ENCODE measurements around the gene CDK11A.

The CDK11A gene

DNA sequence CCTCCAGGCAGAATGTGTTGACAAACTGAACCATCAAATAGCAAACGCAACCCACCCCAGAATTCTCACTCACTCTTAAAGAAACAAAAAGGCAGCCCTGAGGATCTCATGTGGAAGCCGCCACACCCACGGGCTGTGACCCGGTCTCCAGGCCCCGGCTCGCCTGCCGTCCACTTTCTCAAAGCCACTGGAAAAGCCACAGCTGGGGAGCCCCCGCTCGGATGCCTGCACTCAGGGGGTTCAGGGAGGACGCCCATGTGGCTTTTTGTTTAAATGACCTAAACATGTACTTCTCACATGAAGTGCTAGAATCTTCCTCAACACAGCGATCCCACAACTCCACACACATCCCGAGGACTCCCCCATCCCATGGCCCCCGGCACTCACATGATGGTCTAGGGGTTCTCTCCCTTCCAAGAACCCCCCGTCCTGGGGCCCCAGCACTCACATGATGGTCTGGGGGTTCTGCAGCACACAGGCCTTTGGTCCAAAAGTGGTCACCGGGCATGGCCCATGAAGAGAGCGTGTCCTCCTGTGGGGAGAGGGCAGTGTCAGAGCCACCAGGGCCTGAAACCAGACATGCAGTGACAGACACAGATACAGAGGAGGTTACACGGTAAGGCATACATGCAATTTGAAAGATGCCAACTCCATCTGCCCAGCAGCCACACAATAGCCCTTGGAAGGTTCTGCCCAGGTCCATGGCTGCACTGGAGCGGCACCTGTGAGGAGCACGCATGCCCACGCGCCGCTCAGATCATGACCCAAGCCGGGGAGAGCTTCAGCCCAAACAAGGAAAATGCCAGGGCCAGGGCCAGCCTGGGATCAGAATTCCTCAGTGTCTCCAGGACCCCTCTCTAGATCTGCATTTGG lies 37.6 kb upstream of the CDK11A start:
- H3K9ac ChIP-seq (ENCODE audit: low read length) = no peak overlapping the region
- H2AK5ac ChIP-seq (ENCODE audit: low read length) = no peak overlapping the region
- peak overlapping the region; percentile 12 for H3K4ac ChIP-seq (ENCODE audit: low read depth, low read length)
- H3K4me3 ChIP-seq (ENCODE audit: low read depth, low read length) = no peak overlapping the region
- no CpG with 5 or more reads among the region's 23 CpGs for WGBS (ENCODE audit: extremely low coverage, insufficient coverage, insufficient read length)
- H2BK12ac ChIP-seq (ENCODE audit: low read length) = no peak overlapping the region
- H2BK120ac ChIP-seq (ENCODE audit: insufficient read depth, low read length, poor library complexity) = no peak overlapping the region
- peaks cover 2% of the 10 kb centered on the region for H3K9me3 ChIP-seq (ENCODE audit: insufficient read depth, low read depth, low read length)
- H3K27ac ChIP-seq (ENCODE audit: low read depth, low read length) = no peak overlapping the region
- no peak overlapping the region for H3K14ac ChIP-seq (ENCODE audit: low read length)
- H3K36me3 ChIP-seq (ENCODE audit: control insufficient read depth in 1 of 2, insufficient read depth in 2 of 2, low read length in 2 of 2) = peaks cover 57 to 68% of the 10 kb centered on the region in 2 experiments
- no peak overlapping the region for H4K12ac ChIP-seq (ENCODE audit: low read depth, low read length)
- H4K91ac ChIP-seq (ENCODE audit: low read depth, low read length) = no peak overlapping the region
- H3K23ac ChIP-seq (ENCODE audit: low read length) = no peak overlapping the region
- H3K79me1 ChIP-seq (ENCODE audit: low read length) = peaks cover 4% of the 10 kb centered on the region
- H3K79me2 ChIP-seq (ENCODE audit: control insufficient read depth, insufficient read depth, low read length, poor library complexity) = peaks cover 3% of the 10 kb centered on the region
- H3K4me2 ChIP-seq (ENCODE audit: low read length) = no peak overlapping the region
- H3K27me3 ChIP-seq (ENCODE audit: insufficient read depth, low read length) = no peaks in the 10 kb centered on the region
- H2AFZ ChIP-seq (ENCODE audit: insufficient read depth, low read length, poor library complexity) = no peak overlapping the region
- peak overlapping the region; percentile 72 for H3K18ac ChIP-seq (ENCODE audit: low read length)
- no peak for DNase-seq
- no peak overlapping the region for H2BK5ac ChIP-seq (ENCODE audit: low read depth, low read length, poor library complexity)
- H4K8ac ChIP-seq (ENCODE audit: low read depth, low read length) = no peak overlapping the region
- H3K4me1 ChIP-seq (ENCODE audit: control insufficient read depth in 1 of 2, insufficient read depth in 2 of 2, low read length in 2 of 2) = peaks cover 7 to 18% of the 10 kb centered on the region in 2 experiments

- Histone ChIP-seq H3K36me3 (ENCODE audit: control insufficient read depth in 1 of 2, insufficient read depth in 2 of 2, low read length in 2 of 2) (peaks cover 67 to 78% of the 10 kb centered on the region in 2 experiments), H3K79me1 (ENCODE audit: low read length) (peaks cover 4% of the 10 kb centered on the region), H3K14ac (ENCODE audit: low read length) (no peak overlapping the region), H3K27me3 (ENCODE audit: insufficient read depth, low read length) (no peaks in the 10 kb centered on the region), H3K18ac (ENCODE audit: low read length) (no peak overlapping the region), H3K9me3 (ENCODE audit: insufficient read depth, low read depth, low read length) (peaks cover 2% of the 10 kb centered on the region), H3K4me3 (ENCODE audit: low read depth, low read length) (no peak overlapping the region), H3K4me1 (ENCODE audit: control insufficient read depth in 1 of 2, insufficient read depth in 2 of 2, low read length in 2 of 2) (peaks cover 7 to 18% of the 10 kb centered on the region in 2 experiments), H3K9ac (ENCODE audit: low read length) (no peak overlapping the region), H4K8ac (ENCODE audit: low read depth, low read length) (no peak overlapping the region), H3K79me2 (ENCODE audit: control insufficient read depth, insufficient read depth, low read length, poor library complexity) (peaks cover 3% of the 10 kb centered on the region), H2AFZ (ENCODE audit: insufficient read depth, low read length, poor library complexity) (no peak overlapping the region), H2BK120ac (ENCODE audit: insufficient read depth, low read length, poor library complexity) (no peak overlapping the region), H3K4me2 (ENCODE audit: low read length) (no peak overlapping the region), H4K91ac (ENCODE audit: low read depth, low read length) (no peak overlapping the region), H2AK5ac (ENCODE audit: low read length) (no peak overlapping the region), H2BK12ac (ENCODE audit: low read length) (no peak overlapping the region), H3K4ac (ENCODE audit: low read depth, low read length) (no peak overlapping the region), H3K27ac (ENCODE audit: low read depth, low read length) (no peak overlapping the region), H3K23ac (ENCODE audit: low read length) (no peak overlapping the region), H2BK5ac (ENCODE audit: low read depth, low read length, poor library complexity) (no peak overlapping the region), H4K12ac (ENCODE audit: low read depth, low read length) (no peak overlapping the region)
- no peak for DNase-seq
- WGBS (ENCODE audit: extremely low coverage, insufficient coverage, insufficient read length) = no CpG with 5 or more reads among the region's 10 CpGs
Observed at GRCh38 chr1:1760715-1761114, 36.6 kb upstream of the CDK11A start.

DNA sequence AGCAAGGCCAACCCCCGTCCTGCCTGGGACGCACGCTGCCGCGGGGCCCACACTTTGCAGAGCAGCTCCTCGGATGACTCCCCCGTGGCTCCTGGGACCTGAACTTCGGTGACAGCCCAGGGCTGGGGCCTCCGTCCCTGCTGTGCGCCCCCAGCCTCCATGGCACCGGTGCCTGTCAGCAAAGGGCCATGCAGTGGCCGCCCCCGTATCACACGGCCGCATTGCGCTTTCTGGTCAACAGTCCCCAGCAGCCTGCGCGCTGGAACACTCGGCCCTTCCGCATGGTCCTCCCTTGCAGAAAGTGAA lies 36.1 kb upstream of the CDK11A start:
- Histone ChIP-seq H3K36me3 (ENCODE audit: control insufficient read depth in 1 of 2, insufficient read depth in 2 of 2, low read length in 2 of 2) (peaks cover 72 to 83% of the 10 kb centered on the region in 2 experiments), H3K4ac (ENCODE audit: low read depth, low read length) (no peak overlapping the region), H3K79me1 (ENCODE audit: low read length) (peaks cover 4% of the 10 kb centered on the region), H3K4me1 (ENCODE audit: control insufficient read depth in 1 of 2, insufficient read depth in 2 of 2, low read length in 2 of 2) (peaks cover 7 to 18% of the 10 kb centered on the region in 2 experiments), H3K14ac (ENCODE audit: low read length) (no peak overlapping the region), H4K8ac (ENCODE audit: low read depth, low read length) (no peak overlapping the region), H3K4me3 (ENCODE audit: low read depth, low read length) (no peak overlapping the region), H4K12ac (ENCODE audit: low read depth, low read length) (no peak overlapping the region), H2BK120ac (ENCODE audit: insufficient read depth, low read length, poor library complexity) (no peak overlapping the region), H2AK5ac (ENCODE audit: low read length) (no peak overlapping the region), H2AFZ (ENCODE audit: insufficient read depth, low read length, poor library complexity) (no peak overlapping the region), H3K18ac (ENCODE audit: low read length) (no peak overlapping the region), H3K79me2 (ENCODE audit: control insufficient read depth, insufficient read depth, low read length, poor library complexity) (peaks cover 3% of the 10 kb centered on the region), H2BK5ac (ENCODE audit: low read depth, low read length, poor library complexity) (no peak overlapping the region), H3K27ac (ENCODE audit: low read depth, low read length) (no peak overlapping the region), H3K27me3 (ENCODE audit: insufficient read depth, low read length) (no peaks in the 10 kb centered on the region), H3K23ac (ENCODE audit: low read length) (no peak overlapping the region), H3K9ac (ENCODE audit: low read length) (no peak overlapping the region), H2BK12ac (ENCODE audit: low read length) (no peak overlapping the region), H4K91ac (ENCODE audit: low read depth, low read length) (no peak overlapping the region), H3K9me3 (ENCODE audit: insufficient read depth, low read depth, low read length) (peaks cover 2% of the 10 kb centered on the region), H3K4me2 (ENCODE audit: low read length) (no peak overlapping the region)
- DNase-seq = no peak
- no CpG with 5 or more reads among the region's 20 CpGs for WGBS (ENCODE audit: extremely low coverage, insufficient coverage, insufficient read length)

GRCh38 chr1:1759456-1760344 lies 35.5 kb upstream of the CDK11A start:
- H3K27ac ChIP-seq (ENCODE audit: low read depth, low read length) = no peak overlapping the region
- peak overlapping the region; percentile 2 for H3K4ac ChIP-seq (ENCODE audit: low read depth, low read length)
- H2AFZ ChIP-seq (ENCODE audit: insufficient read depth, low read length, poor library complexity) = no peak overlapping the region
- no peak overlapping the region for H4K91ac ChIP-seq (ENCODE audit: low read depth, low read length)
- no CpG with 5 or more reads among the region's 37 CpGs for WGBS (ENCODE audit: extremely low coverage, insufficient coverage, insufficient read length)
- peaks cover 4% of the 10 kb centered on the region for H3K79me1 ChIP-seq (ENCODE audit: low read length)
- H2AK5ac ChIP-seq (ENCODE audit: low read length) = no peak overlapping the region
- peaks cover 2% of the 10 kb centered on the region for H3K9me3 ChIP-seq (ENCODE audit: insufficient read depth, low read depth, low read length)
- H3K18ac ChIP-seq (ENCODE audit: low read length) = no peak overlapping the region
- DNase-seq = no peak
- no peak overlapping the region for H2BK12ac ChIP-seq (ENCODE audit: low read length)
- no peak overlapping the region for H2BK120ac ChIP-seq (ENCODE audit: insufficient read depth, low read length, poor library complexity)
- no peak overlapping the region for H3K23ac ChIP-seq (ENCODE audit: low read length)
- H3K4me3 ChIP-seq (ENCODE audit: low read depth, low read length) = no peak overlapping the region
- peaks cover 72 to 83% of the 10 kb centered on the region in 2 experiments for H3K36me3 ChIP-seq (ENCODE audit: control insufficient read depth in 1 of 2, insufficient read depth in 2 of 2, low read length in 2 of 2)
- no peak overlapping the region for H2BK5ac ChIP-seq (ENCODE audit: low read depth, low read length, poor library complexity)
- peaks cover 7 to 18% of the 10 kb centered on the region in 2 experiments for H3K4me1 ChIP-seq (ENCODE audit: control insufficient read depth in 1 of 2, insufficient read depth in 2 of 2, low read length in 2 of 2)
- H3K4me2 ChIP-seq (ENCODE audit: low read length) = no peak overlapping the region
- H3K27me3 ChIP-seq (ENCODE audit: insufficient read depth, low read length) = no peaks in the 10 kb centered on the region
- no peak overlapping the region for H3K9ac ChIP-seq (ENCODE audit: low read length)
- H4K8ac ChIP-seq (ENCODE audit: low read depth, low read length) = no peak overlapping the region
- no peak overlapping the region for H4K12ac ChIP-seq (ENCODE audit: low read depth, low read length)
- no peak overlapping the region for H3K14ac ChIP-seq (ENCODE audit: low read length)
- peaks cover 3% of the 10 kb centered on the region for H3K79me2 ChIP-seq (ENCODE audit: control insufficient read depth, insufficient read depth, low read length, poor library complexity)
